ENCODE measurements around the gene UTS2R. TPM values are rescaled to one million over a fixed set of nuclear protein-coding genes. Genes with fewer than 3 reads are reported as not detected.

UTS2R gene
- total RNA-seq, 4 donors from 2014 or later = not detected

GRCh38 chr17:82351713-82352488 lies 19.7 kb upstream of the UTS2R start:
- H3K27ac ChIP-seq = no peak overlapping the region
- no peaks in the 10 kb centered on the region for H3K4me1 ChIP-seq
- intact Hi-C loops (cut with DNase I; ENCODE audit: low total_unique reads) = loop anchor here (10.0 kb wide), 1 partner anchor 423 kb away; no protein-coding TSS in a partner anchor
- no peaks in the 10 kb centered on the region for H3K9me3 ChIP-seq
- H3K4me3 ChIP-seq = no peak overlapping the region
- no peaks in the 10 kb centered on the region for H3K27me3 ChIP-seq
- no peaks in the 10 kb centered on the region for H3K36me3 ChIP-seq
- TF ChIP-seq CTCF (IDR thresholded peaks at IDR 0.05) = peak; percentile 90 to 97 (median 94)
- TF ChIP-seq POLR2A (IDR thresholded peaks at IDR 0.05) = no peak
- DNase-seq = peak; percentile 84 to 86

- Histone ChIP-seq H3K4me1 (no peaks in the 10 kb centered on the region), H3K27me3 (peaks cover 0 to 7% of the 10 kb centered on the region in 2 donors), H3K4me3 (no peak overlapping the region), H3K36me3 (no peaks in the 10 kb centered on the region), H3K9me3 (no peaks in the 10 kb centered on the region), H3K27ac (no peak overlapping the region)
- DNase-seq = no peak
- intact Hi-C loops (cut with DNase I; ENCODE audit: low total_unique reads) = loop anchor here (10.0 kb wide), 1 partner anchor 421 kb away; no protein-coding TSS in a partner anchor
- TF ChIP-seq POLR2A (IDR thresholded peaks at IDR 0.05) (no peak), CTCF (IDR thresholded peaks at IDR 0.05) (no peak)
Measured at GRCh38 chr17:82353484-82353883, 18.1 kb upstream of the UTS2R start.

- Histone ChIP-seq H3K27me3 (peaks cover 0 to 7% of the 10 kb centered on the region in 2 donors), H3K4me1 (no peaks in the 10 kb centered on the region), H3K27ac (no peak overlapping the region), H3K4me3 (no peak overlapping the region), H3K9me3 (no peaks in the 10 kb centered on the region), H3K36me3 (no peaks in the 10 kb centered on the region)
- intact Hi-C loops (cut with DNase I; ENCODE audit: low total_unique reads) = loop anchor here (10.0 kb wide), 1 partner anchor 420 kb away; no protein-coding TSS in a partner anchor
- DNase-seq = no peak
- TF ChIP-seq POLR2A (IDR thresholded peaks at IDR 0.05) (no peak), CTCF (IDR thresholded peaks at IDR 0.05) (no peak)
Measured at GRCh38 chr17:82354804-82355308, 16.7 kb upstream of the UTS2R start.

- Histone ChIP-seq H3K36me3 (no peaks in the 10 kb centered on the region), H3K4me3 (no peak overlapping the region), H3K4me1 (no peaks in the 10 kb centered on the region), H3K27me3 (peaks cover 0 to 7% of the 10 kb centered on the region in 2 donors), H3K9me3 (no peaks in the 10 kb centered on the region), H3K27ac (no peak overlapping the region)
- intact Hi-C loops (cut with DNase I; ENCODE audit: low total_unique reads) = loop anchor here (10.0 kb wide), 1 partner anchor 419 kb away; no protein-coding TSS in a partner anchor
- no peak for TF ChIP-seq POLR2A (IDR thresholded peaks at IDR 0.05)
- no peak for TF ChIP-seq CTCF (IDR thresholded peaks at IDR 0.05)
- no peak for DNase-seq
Measured at GRCh38 chr17:82355770-82356427, 15.7 kb upstream of the UTS2R start.
